GM12891 (cell line): ENCODE measurements around the gene SLC29A1.

Experiments used
- DNase-seq: peaks from one replicate; pipeline ENCODE4 v3.0.0; 2011; ENCODE audit warnings: low spot score; ENCODE audit not compliant: insufficient read length
- FAIRE-seq: peaks from 2 replicates; lab custom pipeline; 2011; peaks lifted over from hg19 to GRCh38; lab: Jason Lieb, UNC
- PAX5 ChIP-seq: IDR thresholded peaks from 2 replicates; pipeline ENCODE4 v1.6.1; 2011; ENCODE audit warnings: low read length, moderate library complexity, mild to moderate bottlenecking; ENCODE audit not compliant: insufficient read depth, severe bottlenecking
- POLR2A ChIP-seq: IDR thresholded peaks from 2 replicates; pipeline ENCODE4 v1.6.1; 2011; ENCODE audit warnings: low read depth, low read length, control low read depth
- POLR2AphosphoS5 ChIP-seq: IDR thresholded peaks from 2 replicates; pipeline ENCODE4 v1.6.1; 2011; ENCODE audit warnings: low read depth, low read length, control low read depth
- POU2F2 ChIP-seq: IDR thresholded peaks from 2 replicates; pipeline ENCODE4 v1.6.1; 2011; ENCODE audit warnings: low read depth, mild to moderate bottlenecking, control low read depth, low read length, moderate library complexity
- SPI1 ChIP-seq: IDR thresholded peaks from 2 replicates; pipeline ENCODE4 v1.6.1; 2011; ENCODE audit warnings: low read depth, low read length, control low read depth
- TAF1 ChIP-seq: IDR thresholded peaks from 2 replicates; pipeline ENCODE4 v1.6.1; 2011; ENCODE audit warnings: low read depth, low read length, control low read depth

Gene SLC29A1

DNA sequence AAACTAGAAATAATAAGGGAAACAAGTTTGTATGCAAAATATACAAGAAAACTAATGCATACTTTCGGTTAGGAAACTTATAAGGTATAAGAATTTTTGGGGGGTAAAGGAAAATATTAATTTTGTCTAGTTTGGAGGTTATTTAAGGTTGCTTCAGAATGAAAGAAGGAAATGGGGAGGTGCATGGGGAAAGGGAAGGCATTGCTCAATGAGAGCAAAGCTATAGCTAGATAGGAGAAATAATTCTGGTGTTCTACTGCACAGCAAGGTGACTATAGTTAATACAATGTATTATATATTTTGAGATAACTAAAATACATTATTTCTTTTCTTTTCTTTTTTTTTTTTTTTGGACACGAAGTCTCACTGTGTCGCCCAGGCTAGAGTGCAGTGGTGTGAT lies 12.1 kb upstream of the SLC29A1 start:
- FAIRE-seq (no peak), DNase-seq (no peak)
- TF ChIP-seq SPI1 (no peak), PAX5 (no peak), POLR2AphosphoS5 (no peak), POLR2A (no peak), POU2F2 (no peak), TAF1 (no peak)

DNA sequence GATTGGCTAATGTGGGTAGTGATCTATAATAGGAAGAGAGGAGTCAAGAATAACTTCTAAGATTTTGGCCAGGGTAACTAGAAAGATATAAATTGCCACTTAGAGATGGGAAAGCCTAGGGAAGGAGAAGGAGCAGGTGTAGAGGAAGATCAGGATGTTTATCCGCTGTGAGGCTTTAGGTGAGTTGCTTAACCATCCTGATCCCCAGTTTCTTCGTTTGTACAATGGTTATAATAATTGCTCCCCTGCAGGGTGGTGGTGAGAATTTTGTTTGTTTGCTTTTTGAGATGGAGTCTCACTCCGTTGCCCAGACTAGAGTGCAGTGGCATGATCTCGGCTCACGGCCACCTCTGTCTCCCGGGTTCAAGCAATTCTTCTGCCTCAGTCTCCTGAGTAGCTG lies 9.1 kb upstream of the SLC29A1 start:
- FAIRE-seq, result no peak
- TF ChIP-seq TAF1, result no peak
- TF ChIP-seq POLR2AphosphoS5, result no peak
- TF ChIP-seq POU2F2, result no peak
- DNase-seq, result no peak

DNA sequence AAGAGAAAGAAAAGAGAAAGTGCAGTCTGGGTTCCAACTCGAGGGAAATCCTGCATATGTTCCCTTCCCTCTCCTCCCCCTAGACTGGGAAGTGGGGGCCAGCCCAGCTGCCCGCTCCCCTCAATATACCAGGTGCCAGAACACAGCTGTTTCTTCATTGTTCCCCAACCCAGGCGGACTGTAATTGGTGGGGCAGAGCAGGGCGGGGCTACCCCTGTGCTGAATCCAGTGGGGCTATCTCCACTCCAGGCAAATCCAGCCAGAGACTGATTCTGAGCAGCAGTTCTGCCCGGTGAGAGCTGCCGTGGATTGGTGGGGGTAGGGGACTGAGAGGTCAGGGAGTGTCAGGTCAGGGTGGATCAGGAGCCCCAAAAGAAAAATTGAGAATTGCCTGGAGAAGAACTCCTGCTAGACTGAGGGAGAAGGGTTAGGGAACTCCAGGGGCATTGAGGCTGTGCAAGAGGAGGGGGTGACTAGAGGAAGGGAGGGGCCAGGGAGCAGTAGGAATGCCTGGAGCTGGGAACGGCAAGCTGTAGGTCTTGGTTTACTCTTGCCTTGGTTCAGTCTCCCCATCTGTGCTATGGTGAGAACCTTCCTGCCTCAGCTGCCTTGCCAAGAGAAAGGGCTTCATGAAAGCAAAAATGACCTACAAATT lies 6.6 kb upstream of the SLC29A1 start, which contains the start of gene MYMX:
TSS of gene MYMX (plus strand) at position 250 of the 655 bp plus-strand sequence. CDS start 546 bp downstream, outside the sequence.
- DNase-seq (no peak), FAIRE-seq (no peak)
- TF ChIP-seq SPI1 (no peak), POLR2A (no peak), POLR2AphosphoS5 (no peak), PAX5 (no peak), TAF1 (no peak), POU2F2 (no peak)

DNA sequence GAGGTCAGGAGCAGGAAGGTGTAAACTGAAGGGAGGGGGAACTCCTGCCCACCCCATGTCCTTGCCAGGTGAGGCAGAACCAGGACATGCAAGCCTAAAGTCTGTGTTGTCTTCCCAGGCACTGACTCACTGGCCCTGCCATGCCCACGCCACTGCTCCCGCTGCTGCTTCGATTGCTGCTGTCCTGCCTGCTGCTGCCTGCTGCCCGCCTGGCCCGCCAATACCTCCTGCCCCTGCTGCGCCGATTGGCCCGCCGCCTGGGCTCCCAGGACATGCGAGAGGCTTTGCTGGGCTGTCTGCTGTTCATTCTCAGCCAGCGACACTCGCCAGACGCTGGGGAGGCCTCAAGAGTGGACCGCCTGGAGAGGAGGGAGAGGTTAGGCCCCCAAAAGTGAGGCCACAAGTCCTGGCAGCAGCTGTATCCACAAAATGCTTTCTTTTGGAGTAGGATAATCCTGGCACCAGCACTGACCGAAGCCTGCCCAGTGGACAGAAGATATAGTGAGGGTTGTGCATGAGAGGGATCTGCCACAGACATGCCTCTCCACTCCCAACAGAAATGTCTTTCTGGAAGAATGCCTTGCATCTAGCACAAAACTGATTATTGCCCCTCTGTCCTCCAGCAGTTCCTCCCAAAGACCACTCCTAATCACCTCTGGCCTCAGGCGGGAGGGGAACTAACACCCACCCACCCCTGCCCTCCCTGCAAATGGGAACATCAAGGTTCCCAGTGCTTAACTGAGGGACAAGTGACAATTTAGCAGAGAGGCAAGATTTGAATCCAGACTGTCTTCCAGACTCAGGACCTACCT lies 5.9 kb upstream of the SLC29A1 start:
- no peak for DNase-seq
- no peak for FAIRE-seq
- TF ChIP-seq POLR2AphosphoS5 (no peak), PAX5 (no peak), TAF1 (no peak), POU2F2 (no peak), POLR2A (no peak), SPI1 (no peak)

DNA sequence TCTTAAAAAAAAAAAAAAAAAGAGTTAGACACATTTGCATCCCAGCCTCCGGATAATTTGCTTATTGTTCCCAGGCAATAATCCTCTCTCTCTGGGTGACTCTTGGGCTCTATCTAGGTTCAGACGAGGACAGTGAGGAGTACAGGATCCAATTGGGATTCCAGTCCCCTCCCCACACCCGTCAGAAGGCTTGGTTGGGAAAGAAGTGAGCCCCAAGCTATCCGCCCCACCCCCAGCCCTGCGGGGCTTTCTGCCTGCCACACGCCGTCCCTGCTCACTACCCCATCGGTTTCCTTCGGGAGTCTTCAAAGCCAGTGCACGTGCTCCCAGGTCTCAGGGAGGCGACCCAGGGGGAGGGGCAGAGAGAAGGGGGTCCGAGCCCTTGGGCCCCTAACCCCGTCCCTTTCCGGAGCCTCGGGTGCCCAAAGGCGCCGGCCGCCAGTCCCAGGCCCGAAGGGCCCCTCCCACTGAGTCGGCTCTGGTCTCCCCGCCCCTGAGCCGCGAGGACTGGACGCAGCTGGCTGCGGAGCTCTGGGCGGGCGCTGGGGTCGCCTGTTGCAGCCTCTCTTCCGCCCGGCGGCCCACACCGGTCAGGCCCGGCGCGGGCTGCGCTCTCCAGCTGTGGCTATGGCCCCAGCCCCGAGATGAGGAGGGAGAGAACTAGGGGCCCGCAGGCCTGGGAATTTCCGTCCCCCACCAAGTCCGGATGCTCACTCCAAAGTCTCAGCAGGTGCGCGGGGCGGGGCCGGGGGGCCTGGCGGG lies 4.2 kb upstream of the SLC29A1 start:
- DNase-seq (peak; percentile 78), FAIRE-seq (peak; percentile 57)

DNA sequence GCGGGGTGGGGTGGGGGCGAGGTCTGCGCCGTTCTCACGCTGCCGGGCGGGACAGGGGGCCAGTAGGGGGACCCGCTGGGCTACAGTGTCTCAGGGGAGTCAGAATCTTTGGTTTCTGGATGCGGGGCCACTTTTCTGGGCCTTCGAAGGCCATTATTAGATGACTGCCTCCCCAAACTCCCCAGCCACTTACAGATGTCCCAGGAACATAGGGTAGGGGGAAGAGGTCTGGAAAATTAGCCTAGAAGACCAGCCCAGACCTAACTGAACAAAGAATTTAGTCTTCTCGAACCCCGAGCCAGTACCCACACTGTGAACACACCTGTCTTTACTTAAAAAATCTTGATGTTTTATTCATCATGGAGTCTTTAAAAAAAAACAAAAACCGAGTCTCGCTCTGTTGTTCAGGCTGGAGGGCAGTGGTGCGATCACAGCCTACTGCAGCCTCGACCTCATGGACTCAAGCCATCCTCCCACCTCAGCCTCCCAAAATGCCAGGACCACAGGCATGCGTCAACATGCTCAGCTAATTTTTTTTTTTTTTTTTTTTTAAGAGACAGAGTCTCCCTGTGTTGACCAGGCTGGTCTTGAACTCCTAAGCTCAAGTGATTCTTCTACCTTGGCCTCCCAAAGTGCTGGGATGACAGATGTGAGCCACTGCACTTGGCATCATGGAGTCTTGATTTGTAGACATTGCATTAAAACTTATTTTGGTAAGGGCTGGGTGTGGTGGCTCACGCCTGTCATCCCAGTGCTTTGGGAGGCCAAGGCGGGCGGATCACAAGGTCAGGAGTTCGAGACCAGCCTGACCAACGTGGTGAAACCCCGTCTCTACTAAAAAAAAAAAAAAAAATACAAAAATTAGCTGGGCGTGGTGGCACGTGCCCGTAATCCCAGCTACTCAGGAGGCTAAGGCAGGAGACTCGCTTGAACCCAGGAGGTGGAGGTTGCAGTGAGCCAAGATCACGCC lies 3.3 kb upstream of the SLC29A1 start:
- TF ChIP-seq POLR2A, result no peak
- no peak for TF ChIP-seq POU2F2
- TF ChIP-seq POLR2AphosphoS5, result no peak
- TF ChIP-seq TAF1, result no peak
- TF ChIP-seq SPI1, result no peak
- no peak for TF ChIP-seq PAX5
- no peak for DNase-seq
- no peak for FAIRE-seq

More for the DNA sequence above, 4.2 kb upstream of the SLC29A1 start:
- TF ChIP-seq POLR2A (no peak), SPI1 (no peak), POU2F2 (no peak; the same call in 1 of the 2 replicates), TAF1 (no peak), PAX5 (no peak), POLR2AphosphoS5 (no peak)

DNA sequence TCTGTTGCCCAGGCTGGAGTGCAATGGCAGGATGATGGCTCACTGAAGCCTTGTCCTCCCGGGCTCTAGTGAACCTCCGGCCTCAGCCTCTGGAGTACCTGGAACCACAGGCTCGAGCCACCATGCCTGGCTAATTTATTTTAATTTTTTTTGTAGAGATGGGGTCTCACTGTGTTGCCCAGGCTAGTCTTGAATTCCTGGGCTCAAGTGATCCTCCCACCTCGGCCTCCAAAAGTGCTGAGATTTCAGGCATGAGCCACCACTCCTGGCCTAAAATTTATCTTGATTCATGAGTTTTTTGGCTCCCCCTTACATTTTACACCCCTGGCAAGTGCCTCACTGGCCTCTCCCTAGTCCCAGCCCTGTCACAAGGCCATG lies 2.5 kb upstream of the SLC29A1 start:
- FAIRE-seq, result no peak
- TF ChIP-seq POLR2AphosphoS5 (no peak), TAF1 (no peak), POU2F2 (no peak), POLR2A (no peak), SPI1 (no peak), PAX5 (no peak)
- no peak for DNase-seq

DNA sequence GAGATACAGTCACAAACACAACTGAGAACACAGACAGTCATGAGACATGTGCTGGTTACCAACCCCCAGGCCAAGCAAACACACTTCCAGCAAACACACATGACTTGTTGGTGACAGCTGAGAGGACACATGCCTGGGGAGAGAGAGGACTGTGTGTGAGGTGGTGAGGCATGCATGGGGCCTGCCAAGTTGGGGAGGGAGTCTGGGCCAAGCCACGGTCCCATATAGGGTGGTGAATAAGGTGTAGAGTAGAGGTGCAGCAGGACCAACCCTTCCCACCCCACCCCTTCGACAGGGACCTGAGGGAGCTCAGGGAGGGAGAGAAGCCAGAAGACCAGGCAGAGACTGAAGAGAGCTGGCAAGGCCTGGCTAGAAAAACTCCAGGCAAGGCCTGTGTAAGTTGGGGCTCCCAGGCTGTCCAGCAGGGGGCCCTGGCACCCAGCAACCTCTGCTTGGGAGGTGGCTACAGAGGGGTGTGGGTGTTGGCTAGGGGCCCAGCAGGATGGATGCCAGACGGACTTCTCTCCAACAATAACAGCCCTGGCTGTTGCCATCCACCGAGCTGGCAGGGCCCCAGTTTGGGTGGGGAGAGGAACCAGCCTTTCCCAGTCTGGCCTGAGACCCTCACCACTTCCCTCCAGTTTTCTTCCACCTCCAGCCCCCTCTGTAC lies 2.0 kb upstream of the SLC29A1 start:
- TF ChIP-seq SPI1 (no peak), POU2F2 (0 out of 2 replicates have a peak, but pooled peaks have one; percentile 18)
- FAIRE-seq (peak; percentile 59), DNase-seq (peak; percentile 75)
